Measurements from ENCODE around the gene EGFR. TPM values are rescaled to one million over a fixed set of nuclear protein-coding genes. Genes with fewer than 3 reads are reported as not detected.
A peak's percentile ranks its signal among the peaks of the same experiment; 100 is the strongest.

The EGFR gene
- total and polyA plus RNA-seq, 2 experiments from 2014 or later, result 21.6 to 51.0 TPM

DNA sequence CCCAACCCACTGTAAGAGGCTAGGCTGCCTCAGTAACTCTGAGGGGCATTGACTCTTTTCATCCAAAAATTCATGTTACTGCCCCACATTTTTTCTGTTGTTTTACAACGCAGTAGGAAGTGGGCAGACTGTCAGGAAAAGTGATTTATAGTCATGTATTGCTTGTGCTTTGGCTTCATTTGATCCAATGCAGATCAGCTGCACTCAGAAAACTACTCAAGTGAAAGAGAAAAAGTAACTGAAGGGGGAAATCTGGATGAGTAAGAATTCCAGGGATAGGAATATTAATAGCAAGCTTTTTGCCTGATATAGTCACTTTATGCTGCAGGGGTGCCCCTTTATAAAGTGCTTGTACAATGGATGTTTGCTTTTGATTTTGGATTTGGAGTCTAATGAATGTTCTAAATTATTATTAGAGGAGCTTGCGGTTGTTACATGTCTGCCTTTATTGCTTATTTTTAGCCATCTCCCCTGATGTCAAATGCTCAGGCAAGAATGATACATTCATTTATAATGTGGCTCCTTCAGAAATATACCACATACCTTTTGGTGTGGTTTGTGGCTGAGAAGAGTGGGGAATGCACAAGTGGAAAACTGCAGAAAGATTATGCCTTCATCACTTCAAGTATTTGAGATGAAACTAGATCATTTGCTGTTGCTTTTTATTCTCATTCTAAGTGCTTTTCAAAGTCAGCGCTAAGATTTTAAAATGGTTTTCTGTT, 86.1 kb downstream of the EGFR start:
- H3K9me2 ChIP-seq (replicated peaks; ENCODE audit: insufficient read depth), result no peaks in the 10 kb centered on the region
- H3K9me3 ChIP-seq (ENCODE audit: low read depth), result no peaks in the 10 kb centered on the region
- H3K36me3 ChIP-seq (replicated peaks; ENCODE audit: insufficient read depth, low read depth), result no peaks in the 10 kb centered on the region
- H3K27me3 ChIP-seq, result no peaks in the 10 kb centered on the region
- no peak overlapping the region for H3K4me3 ChIP-seq
- H4K20me1 ChIP-seq (ENCODE audit: insufficient read depth, poor library complexity, severe bottlenecking), result no peaks in the 10 kb centered on the region
- H3K27ac ChIP-seq, result no peak overlapping the region
- H2AFZ ChIP-seq, result no peak overlapping the region
- no peak overlapping the region for H3K4me2 ChIP-seq
- peaks cover 58% of the 10 kb centered on the region for H3K79me2 ChIP-seq
- DNase-seq (ENCODE audit: low spot score), result no peak
- WGBS (ENCODE audit: low lambda C conversion rate, missing lambda C conversion rate), result 60% methylated on average over 3 of the region's 3 CpGs
- TF ChIP-seq, protein P1, sequence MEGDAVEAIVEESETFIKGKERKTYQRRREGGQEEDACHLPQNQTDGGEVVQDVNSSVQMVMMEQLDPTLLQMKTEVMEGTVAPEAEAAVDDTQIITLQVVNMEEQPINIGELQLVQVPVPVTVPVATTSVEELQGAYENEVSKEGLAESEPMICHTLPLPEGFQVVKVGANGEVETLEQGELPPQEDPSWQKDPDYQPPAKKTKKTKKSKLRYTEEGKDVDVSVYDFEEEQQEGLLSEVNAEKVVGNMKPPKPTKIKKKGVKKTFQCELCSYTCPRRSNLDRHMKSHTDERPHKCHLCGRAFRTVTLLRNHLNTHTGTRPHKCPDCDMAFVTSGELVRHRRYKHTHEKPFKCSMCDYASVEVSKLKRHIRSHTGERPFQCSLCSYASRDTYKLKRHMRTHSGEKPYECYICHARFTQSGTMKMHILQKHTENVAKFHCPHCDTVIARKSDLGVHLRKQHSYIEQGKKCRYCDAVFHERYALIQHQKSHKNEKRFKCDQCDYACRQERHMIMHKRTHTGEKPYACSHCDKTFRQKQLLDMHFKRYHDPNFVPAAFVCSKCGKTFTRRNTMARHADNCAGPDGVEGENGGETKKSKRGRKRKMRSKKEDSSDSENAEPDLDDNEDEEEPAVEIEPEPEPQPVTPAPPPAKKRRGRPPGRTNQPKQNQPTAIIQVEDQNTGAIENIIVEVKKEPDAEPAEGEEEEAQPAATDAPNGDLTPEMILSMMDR (IDR thresholded peaks at IDR 0.05; ENCODE audit: poor library complexity), result no peak
- TF ChIP-seq EZH2phosphoT487 (IDR thresholded peaks at IDR 0.05; ENCODE audit: low read depth, severe bottlenecking, unreplicated experiment) (no peak), EZH2 (IDR thresholded peaks at IDR 0.05; ENCODE audit: borderline replicate concordance) (no peak)
- H3K4me1 ChIP-seq (ENCODE audit: insufficient read depth), result peaks cover 52% of the 10 kb centered on the region

DNA sequence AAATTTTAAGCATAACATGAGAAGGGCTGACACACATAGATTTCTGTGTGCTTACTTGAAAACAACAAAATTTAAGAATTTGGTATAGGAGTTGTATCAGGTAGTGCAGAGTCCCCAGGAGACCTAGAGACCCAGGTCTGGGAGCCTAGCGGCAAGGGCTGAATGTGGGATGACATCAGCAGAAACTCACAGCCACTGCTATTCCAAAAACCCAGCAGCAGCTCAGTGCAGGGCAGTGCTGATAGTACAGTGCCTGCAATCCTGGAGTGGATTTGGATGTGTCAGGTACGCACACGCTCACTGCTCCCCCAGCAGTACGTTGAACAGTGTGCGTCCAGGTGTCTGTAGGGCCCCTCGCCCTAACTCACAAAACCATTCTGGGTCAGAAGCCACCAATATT, 87.1 kb downstream of the EGFR start:
- DNase-seq (ENCODE audit: low spot score), result no peak
- no peak overlapping the region for H3K27ac ChIP-seq
- H4K20me1 ChIP-seq (ENCODE audit: insufficient read depth, poor library complexity, severe bottlenecking), result no peaks in the 10 kb centered on the region
- no peak overlapping the region for H3K4me3 ChIP-seq
- 87% methylated on average over 6 of the region's 6 CpGs for WGBS (ENCODE audit: low lambda C conversion rate, missing lambda C conversion rate)
- no peak for TF ChIP-seq EZH2 (IDR thresholded peaks at IDR 0.05; ENCODE audit: borderline replicate concordance)
- no peak for TF ChIP-seq EZH2phosphoT487 (IDR thresholded peaks at IDR 0.05; ENCODE audit: low read depth, severe bottlenecking, unreplicated experiment)
- peaks cover 62% of the 10 kb centered on the region for H3K79me2 ChIP-seq
- H3K9me2 ChIP-seq (replicated peaks; ENCODE audit: insufficient read depth), result no peaks in the 10 kb centered on the region
- H3K9me3 ChIP-seq (ENCODE audit: low read depth), result no peaks in the 10 kb centered on the region
- H3K4me1 ChIP-seq (ENCODE audit: insufficient read depth), result peaks cover 52% of the 10 kb centered on the region
- no peaks in the 10 kb centered on the region for H3K27me3 ChIP-seq
- no peaks in the 10 kb centered on the region for H3K36me3 ChIP-seq (replicated peaks; ENCODE audit: insufficient read depth, low read depth)
- H3K4me2 ChIP-seq, result no peak overlapping the region
- H2AFZ ChIP-seq, result no peak overlapping the region

DNA sequence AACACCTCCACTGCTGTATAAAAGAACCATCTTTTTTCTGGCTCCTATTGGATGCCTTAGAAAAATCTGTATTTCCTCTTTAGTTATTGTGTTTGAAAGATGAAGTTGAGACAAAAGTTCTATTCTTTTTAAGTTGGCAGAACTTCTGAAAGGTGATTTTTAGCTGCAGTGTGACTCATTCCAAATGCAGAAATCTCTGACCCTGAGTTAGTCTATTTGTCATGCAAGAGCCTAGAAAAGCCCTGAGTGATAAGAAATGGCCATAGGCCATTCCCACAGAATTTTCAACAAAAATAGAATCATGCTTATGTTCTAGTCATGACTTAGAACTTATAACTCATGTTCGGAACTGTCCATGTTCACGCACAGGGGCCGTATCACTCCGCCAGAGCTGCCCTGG, 89.1 kb downstream of the EGFR start:
- H3K27ac ChIP-seq, result peak overlapping the region; percentile 81
- no peak for DNase-seq (ENCODE audit: low spot score)
- no peaks in the 10 kb centered on the region for H3K27me3 ChIP-seq
- no peaks in the 10 kb centered on the region for H3K36me3 ChIP-seq (replicated peaks; ENCODE audit: insufficient read depth, low read depth)
- H3K9me3 ChIP-seq (ENCODE audit: low read depth), result no peaks in the 10 kb centered on the region
- H3K9me2 ChIP-seq (replicated peaks; ENCODE audit: insufficient read depth), result no peaks in the 10 kb centered on the region
- peaks cover 54% of the 10 kb centered on the region for H3K4me1 ChIP-seq (ENCODE audit: insufficient read depth)
- 94% methylated on average over 4 of the region's 4 CpGs for WGBS (ENCODE audit: low lambda C conversion rate, missing lambda C conversion rate)
- no peak overlapping the region for H3K4me3 ChIP-seq
- H4K20me1 ChIP-seq (ENCODE audit: insufficient read depth, poor library complexity, severe bottlenecking), result no peaks in the 10 kb centered on the region
- no peak overlapping the region for H2AFZ ChIP-seq
- peak overlapping the region; percentile 13 for H3K4me2 ChIP-seq
- TF ChIP-seq EZH2 (IDR thresholded peaks at IDR 0.05; ENCODE audit: borderline replicate concordance), result no peak
- TF ChIP-seq, protein P1 (IDR thresholded peaks at IDR 0.05; ENCODE audit: poor library complexity), result no peak
- no peak for TF ChIP-seq EZH2phosphoT487 (IDR thresholded peaks at IDR 0.05; ENCODE audit: low read depth, severe bottlenecking, unreplicated experiment)
- peaks cover 67% of the 10 kb centered on the region for H3K79me2 ChIP-seq

DNA sequence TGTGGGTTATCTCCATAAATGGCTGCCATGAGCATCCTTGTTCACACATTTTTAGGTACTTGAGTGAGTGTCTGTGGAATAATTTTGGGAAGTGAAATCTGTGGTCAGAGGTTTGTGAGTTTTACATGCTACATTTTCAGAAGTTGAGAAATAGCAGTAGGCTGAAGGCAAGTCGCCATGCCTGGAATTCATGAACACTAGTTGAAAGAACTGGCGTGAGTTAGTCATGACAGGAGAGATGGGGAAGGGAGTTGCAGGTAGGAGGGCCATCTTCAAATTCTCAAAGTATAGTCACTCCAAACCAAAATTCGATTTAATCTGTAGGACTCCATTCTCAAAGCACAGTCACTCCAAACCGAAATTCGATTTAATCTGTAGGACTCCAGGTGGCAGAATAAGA, 89.6 kb downstream of the EGFR start:
- H3K27ac ChIP-seq, result peak overlapping the region; percentile 81
- H3K4me1 ChIP-seq (ENCODE audit: insufficient read depth), result peaks cover 54% of the 10 kb centered on the region
- TF ChIP-seq, protein P1 (IDR thresholded peaks at IDR 0.05; ENCODE audit: poor library complexity), result no peak
- TF ChIP-seq EZH2 (IDR thresholded peaks at IDR 0.05; ENCODE audit: borderline replicate concordance), result no peak
- no peak for TF ChIP-seq EZH2phosphoT487 (IDR thresholded peaks at IDR 0.05; ENCODE audit: low read depth, severe bottlenecking, unreplicated experiment)
- H4K20me1 ChIP-seq (ENCODE audit: insufficient read depth, poor library complexity, severe bottlenecking), result no peaks in the 10 kb centered on the region
- H3K36me3 ChIP-seq (replicated peaks; ENCODE audit: insufficient read depth, low read depth), result no peaks in the 10 kb centered on the region
- no peak for DNase-seq (ENCODE audit: low spot score)
- H3K4me3 ChIP-seq, result no peak overlapping the region
- H3K9me2 ChIP-seq (replicated peaks; ENCODE audit: insufficient read depth), result no peaks in the 10 kb centered on the region
- H3K9me3 ChIP-seq (ENCODE audit: low read depth), result no peaks in the 10 kb centered on the region
- WGBS (ENCODE audit: low lambda C conversion rate, missing lambda C conversion rate), result 95% methylated on average over 5 of the region's 5 CpGs
- no peak overlapping the region for H2AFZ ChIP-seq
- H3K27me3 ChIP-seq, result no peaks in the 10 kb centered on the region
- H3K79me2 ChIP-seq, result peaks cover 64% of the 10 kb centered on the region
- H3K4me2 ChIP-seq, result no peak overlapping the region

All from hepatocyte (in vitro differentiated cells).